ENCODE results near the gene RAD54L2.

The RAD54L2 gene

GRCh38 chr3:51578238-51578637 lies 39.7 kb downstream of the RAD54L2 start:
- no peak for DNase-seq (ENCODE audit: low spot score)
- TF ChIP-seq, protein P1, sequence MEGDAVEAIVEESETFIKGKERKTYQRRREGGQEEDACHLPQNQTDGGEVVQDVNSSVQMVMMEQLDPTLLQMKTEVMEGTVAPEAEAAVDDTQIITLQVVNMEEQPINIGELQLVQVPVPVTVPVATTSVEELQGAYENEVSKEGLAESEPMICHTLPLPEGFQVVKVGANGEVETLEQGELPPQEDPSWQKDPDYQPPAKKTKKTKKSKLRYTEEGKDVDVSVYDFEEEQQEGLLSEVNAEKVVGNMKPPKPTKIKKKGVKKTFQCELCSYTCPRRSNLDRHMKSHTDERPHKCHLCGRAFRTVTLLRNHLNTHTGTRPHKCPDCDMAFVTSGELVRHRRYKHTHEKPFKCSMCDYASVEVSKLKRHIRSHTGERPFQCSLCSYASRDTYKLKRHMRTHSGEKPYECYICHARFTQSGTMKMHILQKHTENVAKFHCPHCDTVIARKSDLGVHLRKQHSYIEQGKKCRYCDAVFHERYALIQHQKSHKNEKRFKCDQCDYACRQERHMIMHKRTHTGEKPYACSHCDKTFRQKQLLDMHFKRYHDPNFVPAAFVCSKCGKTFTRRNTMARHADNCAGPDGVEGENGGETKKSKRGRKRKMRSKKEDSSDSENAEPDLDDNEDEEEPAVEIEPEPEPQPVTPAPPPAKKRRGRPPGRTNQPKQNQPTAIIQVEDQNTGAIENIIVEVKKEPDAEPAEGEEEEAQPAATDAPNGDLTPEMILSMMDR (IDR thresholded peaks at IDR 0.05; ENCODE audit: extremely low read depth, missing control alignments): no peak

DNA sequence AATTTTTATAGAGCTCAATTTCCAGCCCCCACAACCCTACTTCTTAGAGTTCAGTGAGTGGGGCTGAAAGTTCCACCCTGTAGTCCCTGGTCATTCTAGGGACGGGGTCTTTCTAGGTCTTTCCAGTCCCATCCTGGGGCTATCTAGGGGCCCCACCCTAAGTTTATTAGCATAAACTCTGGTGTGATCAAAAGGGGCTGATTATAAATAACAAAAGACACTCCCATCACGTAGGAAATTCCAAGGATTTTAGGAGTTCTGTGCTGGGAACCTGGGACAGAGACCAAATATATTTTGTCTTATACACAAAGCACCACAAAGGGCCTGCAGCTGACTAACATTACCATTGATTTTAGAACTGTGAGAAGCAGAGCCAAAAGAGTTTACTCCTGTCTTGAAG lies 41.9 kb downstream of the RAD54L2 start:
- no peak for DNase-seq (ENCODE audit: low spot score)
- TF ChIP-seq, protein P1 (IDR thresholded peaks at IDR 0.05; ENCODE audit: extremely low read depth, missing control alignments): no peak

- TF ChIP-seq, protein P1 (IDR thresholded peaks at IDR 0.05; ENCODE audit: extremely low read depth, missing control alignments): no peak
- DNase-seq (ENCODE audit: low spot score): no peak
These were observed 43.0 kb downstream of the RAD54L2 start for GRCh38 chr3:51581524-51581923.

DNA sequence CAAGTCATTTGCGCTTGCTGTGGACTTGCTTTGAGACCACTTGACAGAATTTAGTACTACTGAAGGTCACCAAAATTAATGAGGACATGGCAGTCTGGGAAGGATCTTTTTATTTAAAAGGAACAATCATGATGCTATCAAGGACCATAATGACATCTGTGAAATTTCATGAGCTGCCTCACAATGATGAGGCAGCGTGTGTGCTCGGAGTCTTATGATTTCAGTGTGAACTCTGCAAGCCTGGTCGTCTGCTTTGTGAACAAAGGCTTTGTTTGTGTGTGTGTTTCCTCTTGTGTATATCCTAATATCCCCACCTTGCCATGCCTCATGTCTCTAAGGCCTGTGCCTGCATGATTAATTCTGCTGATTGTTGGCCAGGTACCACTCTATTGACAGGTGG lies 46.7 kb downstream of the RAD54L2 start:
- TF ChIP-seq, protein P1 (IDR thresholded peaks at IDR 0.05; ENCODE audit: extremely low read depth, missing control alignments): no peak
- DNase-seq (ENCODE audit: low spot score): no peak

DNA sequence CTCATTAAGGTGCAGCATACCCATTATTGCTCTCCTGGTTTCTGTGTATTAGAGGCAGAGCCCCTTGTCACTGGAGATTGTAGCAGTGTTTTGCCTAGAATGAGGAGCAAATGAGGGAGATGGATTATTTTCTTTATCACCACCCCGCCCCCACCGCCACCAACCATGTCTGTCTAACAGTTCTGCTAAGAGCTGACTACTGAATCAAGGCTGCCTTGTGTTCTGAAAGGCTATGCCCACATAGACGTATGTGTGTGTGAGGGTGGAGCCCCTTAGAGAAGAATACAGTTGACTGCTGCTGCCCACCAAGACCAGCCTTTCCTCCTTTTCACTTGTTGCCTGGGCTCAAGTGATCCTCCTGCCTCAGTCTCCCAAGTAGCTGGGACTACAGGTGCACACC lies 47.4 kb downstream of the RAD54L2 start:
- no peak for DNase-seq (ENCODE audit: low spot score)
- TF ChIP-seq, protein P1 (IDR thresholded peaks at IDR 0.05; ENCODE audit: extremely low read depth, missing control alignments): no peak
